Right atrium auricular region (tissue), 2 donors: ENCODE data around the gene ZNF174. TPM values are rescaled to one million over a fixed set of nuclear protein-coding genes. Genes with fewer than 3 reads are reported as not detected.

ENCODE experiments used
- DNase-seq: peaks from one replicate; pipeline ENCODE4 v3.0.0-alpha.2; 2019; ENCODE audit warnings: low spot score
- H3K27ac ChIP-seq, 2 donors: fragments of 200-600 bp; sonication (generic); 1 replicate in 1 of 2; 2 replicates in 1 of 2; pipeline ENCODE4 v1.5.1; 2016 to 2019
- H3K27me3 ChIP-seq, 2 donors: fragments of 200-600 bp; sonication (generic); one replicate each; pipeline versions ENCODE4 v1.5.1 to v1.6.0; 2017 to 2019
- H3K36me3 ChIP-seq: fragments of 200-600 bp; sonication (generic); one replicate; pipeline ENCODE4 v1.5.1; 2016
- H3K4me1 ChIP-seq, 2 donors: fragments of 200-600 bp; sonication (generic); one replicate each; pipeline versions ENCODE4 v1.5.1 to v1.6.0; 2017 to 2019
- H3K4me3 ChIP-seq, 2 donors: fragments of 200-600 bp; sonication (generic); 1 replicate in 1 of 2; 2 replicates in 1 of 2; pipeline ENCODE4 v1.5.1; 2017 to 2019; ENCODE audit warnings: mild to moderate bottlenecking in 1 of 2, moderate library complexity in 1 of 2
- H3K9me3 ChIP-seq, 2 donors: fragments of 200-600 bp; sonication (generic); one replicate each; pipeline ENCODE4 v1.5.1; 2019
- total RNA-seq, 2 donors: library from RNA; depleted of rRNA; stranded (reverse); fragments of >200 nt; gene quantifications; one replicate each; pipeline ENCODE4 v1.1.0, GENCODE V29; 2016
- TF ChIP-seq, protein P1 (sequence below), 2 donors: fragments of 200-600 bp; sonication (generic); IDR thresholded peaks; one replicate each; pipeline ENCODE4 v1.5.1; 2019; ENCODE audit warnings: antibody characterized with exemption in 2 of 2

The ZNF174 gene
- total RNA-seq = 10 to 100 TPM; 10.2 to 16.5 TPM

GRCh38 chr16:3400779-3401688 lies at the start of gene ZNF174, which contains the start of gene ZSCAN32:
Gene ZNF174 (plus strand): TSS chr16:3401215. CDS start chr16:3402005, 790 bp downstream.
Gene ZSCAN32 (minus strand): TSS chr16:3401004. CDS start chr16:3397557, 3,447 bp downstream.
- Histone ChIP-seq H3K9me3 (peaks cover 1 to 39% of the 10 kb centered on the region in 2 donors), H3K27ac (peak within 1 kb of the TSS; percentile 86 to 90), H3K27me3 (no peaks in the 10 kb centered on the region), H3K4me3 (peak within 1 kb of the TSS; percentile 90 to 94), H3K4me1 (peaks cover 0 to 18% of the 10 kb centered on the region in 2 donors), H3K36me3 (peaks cover 42% of the 10 kb centered on the region)
- peak; percentile 98 for DNase-seq
- TF ChIP-seq, protein P1, sequence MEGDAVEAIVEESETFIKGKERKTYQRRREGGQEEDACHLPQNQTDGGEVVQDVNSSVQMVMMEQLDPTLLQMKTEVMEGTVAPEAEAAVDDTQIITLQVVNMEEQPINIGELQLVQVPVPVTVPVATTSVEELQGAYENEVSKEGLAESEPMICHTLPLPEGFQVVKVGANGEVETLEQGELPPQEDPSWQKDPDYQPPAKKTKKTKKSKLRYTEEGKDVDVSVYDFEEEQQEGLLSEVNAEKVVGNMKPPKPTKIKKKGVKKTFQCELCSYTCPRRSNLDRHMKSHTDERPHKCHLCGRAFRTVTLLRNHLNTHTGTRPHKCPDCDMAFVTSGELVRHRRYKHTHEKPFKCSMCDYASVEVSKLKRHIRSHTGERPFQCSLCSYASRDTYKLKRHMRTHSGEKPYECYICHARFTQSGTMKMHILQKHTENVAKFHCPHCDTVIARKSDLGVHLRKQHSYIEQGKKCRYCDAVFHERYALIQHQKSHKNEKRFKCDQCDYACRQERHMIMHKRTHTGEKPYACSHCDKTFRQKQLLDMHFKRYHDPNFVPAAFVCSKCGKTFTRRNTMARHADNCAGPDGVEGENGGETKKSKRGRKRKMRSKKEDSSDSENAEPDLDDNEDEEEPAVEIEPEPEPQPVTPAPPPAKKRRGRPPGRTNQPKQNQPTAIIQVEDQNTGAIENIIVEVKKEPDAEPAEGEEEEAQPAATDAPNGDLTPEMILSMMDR (IDR thresholded peaks at IDR 0.05) = peak in 1 of 2 donors; percentile 26

DNA sequence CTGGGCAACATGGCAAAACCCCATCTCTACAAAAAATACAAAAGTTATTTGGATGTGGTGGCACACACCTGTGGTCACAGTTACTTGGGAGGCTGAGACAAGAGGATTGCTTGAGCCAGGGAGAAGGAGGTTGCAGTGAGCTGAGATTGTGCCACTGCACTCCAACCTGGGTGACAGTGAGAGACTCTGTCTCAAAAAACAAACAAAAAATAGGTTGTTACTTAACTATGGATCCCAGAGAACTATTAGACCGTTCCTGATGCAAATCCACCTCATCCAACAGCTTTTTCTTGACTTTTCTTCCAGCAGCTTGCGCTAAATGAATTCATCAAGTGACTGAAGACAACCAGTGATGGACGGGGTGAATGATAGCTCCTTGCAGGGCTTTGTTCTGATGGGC lies 45.4 kb upstream of the ZNF174 start, which contains the start of gene OR2C1:
Gene OR2C1, plus strand, starts transcription at position 301 of the 400 bp plus-strand sequence. Its CDS starts 52 bp downstream, at position 353.
- TF ChIP-seq, protein P1 (IDR thresholded peaks at IDR 0.05) = no peak
- no peak for DNase-seq
- H3K9me3 ChIP-seq = no peaks in the 10 kb centered on the region
- H3K4me3 ChIP-seq = no peak within 1 kb of the TSS
- no peaks in the 10 kb centered on the region for H3K4me1 ChIP-seq
- no peaks in the 10 kb centered on the region for H3K36me3 ChIP-seq
- H3K27me3 ChIP-seq = no peaks in the 10 kb centered on the region
- H3K27ac ChIP-seq = no peak within 1 kb of the TSS

DNA sequence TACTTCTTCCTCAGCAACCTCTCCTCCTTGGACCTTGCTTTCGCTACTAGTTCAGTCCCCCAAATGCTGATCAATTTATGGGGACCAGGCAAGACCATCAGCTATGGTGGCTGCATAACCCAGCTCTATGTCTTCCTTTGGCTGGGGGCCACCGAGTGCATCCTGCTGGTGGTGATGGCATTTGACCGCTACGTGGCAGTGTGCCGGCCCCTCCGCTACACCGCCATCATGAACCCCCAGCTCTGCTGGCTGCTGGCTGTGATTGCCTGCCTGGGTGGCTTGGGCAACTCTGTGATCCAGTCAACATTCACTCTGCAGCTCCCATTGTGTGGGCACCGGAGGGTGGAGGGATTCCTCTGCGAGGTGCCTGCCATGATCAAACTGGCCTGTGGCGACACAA lies 44.9 kb upstream of the ZNF174 start:
- DNase-seq = no peak
- H3K4me1 ChIP-seq = no peaks in the 10 kb centered on the region
- TF ChIP-seq, protein P1 (IDR thresholded peaks at IDR 0.05) = no peak
- H3K36me3 ChIP-seq = no peaks in the 10 kb centered on the region
- no peaks in the 10 kb centered on the region for H3K27me3 ChIP-seq
- no peak overlapping the region for H3K27ac ChIP-seq
- no peaks in the 10 kb centered on the region for H3K9me3 ChIP-seq
- no peak overlapping the region for H3K4me3 ChIP-seq

DNA sequence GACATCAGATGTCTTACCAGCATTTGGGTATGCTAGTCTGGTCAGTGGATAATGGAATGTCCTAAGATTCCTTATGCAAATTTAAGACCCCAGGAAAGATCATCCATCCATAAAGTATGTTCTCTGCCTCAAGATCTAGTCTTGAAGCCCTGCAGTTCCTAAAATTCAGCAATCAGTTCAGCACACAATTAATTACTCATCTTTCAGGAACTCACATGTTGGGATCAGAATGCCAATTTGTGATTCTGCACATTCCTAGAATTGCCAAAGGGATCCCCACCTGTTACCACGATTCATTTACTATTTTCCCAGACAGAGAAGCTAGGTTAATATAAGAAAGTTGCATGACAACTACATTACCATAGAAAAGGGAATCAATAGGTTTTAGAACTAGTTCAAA lies 42.1 kb upstream of the ZNF174 start:
- Histone ChIP-seq H3K27ac (no peak overlapping the region), H3K4me1 (no peaks in the 10 kb centered on the region), H3K4me3 (no peak overlapping the region), H3K36me3 (no peaks in the 10 kb centered on the region), H3K9me3 (peaks cover 0 to 6% of the 10 kb centered on the region in 2 donors), H3K27me3 (no peaks in the 10 kb centered on the region)
- TF ChIP-seq, protein P1 (IDR thresholded peaks at IDR 0.05) = no peak
- DNase-seq = no peak

GRCh38 chr16:3362931-3363330 lies 38.1 kb upstream of the ZNF174 start:
- TF ChIP-seq, protein P1 (IDR thresholded peaks at IDR 0.05) = no peak
- no peak for DNase-seq
- no peaks in the 10 kb centered on the region for H3K36me3 ChIP-seq
- H3K4me1 ChIP-seq = no peaks in the 10 kb centered on the region
- H3K9me3 ChIP-seq = peaks cover 0 to 24% of the 10 kb centered on the region in 2 donors
- H3K27ac ChIP-seq = no peak overlapping the region
- no peak overlapping the region for H3K4me3 ChIP-seq
- no peaks in the 10 kb centered on the region for H3K27me3 ChIP-seq
